GM19397 (cell line): Measurements from ENCODE around the gene CAVIN2.
"Not testable (repeated sequence)": the region's sequence is repeated elsewhere in the genome, so short reads cannot be mapped to it uniquely, and the experiment has no call there.

Source experiments
- ATAC-seq: cut with Tn5 transposase; IDR thresholded peaks from one replicate; pipeline ENCODE4 v1.9.1; 2021; ENCODE audit warnings: mild to moderate bottlenecking, moderate library complexity; ENCODE audit not compliant: unreplicated experiment

Gene CAVIN2

GRCh38 chr2:191803007-191803406, 43.9 kb downstream of the CAVIN2 start:
- no peak for ATAC-seq

GRCh38 chr2:191802180-191802579, 44.7 kb downstream of the CAVIN2 start:
- no peak for ATAC-seq

- no peak for ATAC-seq
These were observed 46.0 kb downstream of the CAVIN2 start for GRCh38 chr2:191800874-191801273.

- ATAC-seq: no peak
These were observed 47.4 kb downstream of the CAVIN2 start for GRCh38 chr2:191799526-191799925.

- no peak for ATAC-seq
These were observed 48.7 kb downstream of the CAVIN2 start for GRCh38 chr2:191797942-191798876.

GRCh38 chr2:191797500-191797899, 49.4 kb downstream of the CAVIN2 start:
- ATAC-seq: no peak

GRCh38 chr2:191795715-191796114, 51.2 kb downstream of the CAVIN2 start:
- ATAC-seq: no peak

GRCh38 chr2:191791953-191792560, 54.8 kb downstream of the CAVIN2 start:
- no peak for ATAC-seq

- no peak for ATAC-seq
These were observed 56.2 kb downstream of the CAVIN2 start for GRCh38 chr2:191790737-191791136.

GRCh38 chr2:191789796-191790195, 57.1 kb downstream of the CAVIN2 start:
- no peak for ATAC-seq

GRCh38 chr2:191786694-191787093, 60.2 kb downstream of the CAVIN2 start:
- ATAC-seq: no peak

GRCh38 chr2:191785651-191786050, 61.2 kb downstream of the CAVIN2 start:
- not testable (repeated sequence) for ATAC-seq
